GM19023 (cell line): Measurements from ENCODE around the gene IP6K3.

Source experiments
- ATAC-seq: cut with Tn5 transposase; IDR thresholded peaks from one replicate; pipeline ENCODE4 v1.9.1; 2021; ENCODE audit warnings: mild to moderate bottlenecking, moderate library complexity; ENCODE audit not compliant: unreplicated experiment

Gene IP6K3

GRCh38 chr6:33709605-33710295 is 37.0 kb downstream of the IP6K3 start:
- ATAC-seq, result no peak

DNA sequence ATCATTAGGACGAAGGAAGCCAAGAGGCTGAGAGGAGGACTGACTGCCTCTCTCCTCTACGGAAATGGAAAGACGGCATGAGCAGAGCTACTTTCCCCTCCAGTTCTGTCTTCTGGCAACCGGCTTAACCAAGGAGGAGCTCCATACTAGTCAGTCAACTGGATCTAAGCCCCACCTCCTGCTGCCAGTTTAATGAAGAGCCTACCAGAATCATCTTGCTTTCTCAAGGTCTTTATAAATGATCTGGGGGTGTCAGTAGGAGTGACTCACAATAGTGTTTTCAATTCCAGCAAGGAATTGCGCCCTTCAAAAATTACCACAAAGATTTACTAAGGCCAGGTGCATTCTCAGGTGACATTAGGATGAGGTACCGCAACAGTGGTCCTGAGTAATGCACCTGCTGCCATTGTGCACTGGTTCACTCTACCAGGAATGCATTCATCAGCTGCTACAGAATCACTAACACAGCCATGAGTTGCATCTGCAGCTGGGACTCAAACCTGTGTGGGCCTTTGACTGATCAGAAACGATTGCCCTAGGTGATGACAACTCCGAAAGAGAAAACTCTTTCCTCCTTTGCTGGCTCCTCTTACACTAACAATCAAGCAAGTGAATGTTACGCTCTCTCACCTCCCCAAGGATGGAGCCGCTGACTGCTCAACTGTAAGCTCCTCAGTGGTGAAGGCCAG is 38.0 kb downstream of the IP6K3 start:
- ATAC-seq, result no peak

DNA sequence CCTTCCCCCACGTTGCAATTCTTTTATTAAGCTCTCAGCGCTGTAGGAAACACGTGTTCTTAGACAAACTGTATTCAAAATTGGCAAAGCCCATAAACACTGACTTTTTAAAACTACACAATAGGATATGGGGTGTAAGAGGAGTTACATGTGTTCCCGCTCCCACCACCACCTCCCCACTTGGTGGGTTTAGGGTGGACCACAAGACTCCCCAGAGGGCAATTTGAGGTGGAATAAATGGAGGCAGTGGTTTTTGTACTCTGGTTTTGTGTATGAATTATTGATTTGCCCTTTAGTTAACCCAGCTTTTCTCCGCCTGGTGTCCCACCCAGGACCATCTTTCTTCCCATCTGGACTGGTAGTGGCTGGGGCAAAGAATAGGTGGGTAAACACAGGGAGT is 38.9 kb downstream of the IP6K3 start:
- ATAC-seq, result no peak

DNA sequence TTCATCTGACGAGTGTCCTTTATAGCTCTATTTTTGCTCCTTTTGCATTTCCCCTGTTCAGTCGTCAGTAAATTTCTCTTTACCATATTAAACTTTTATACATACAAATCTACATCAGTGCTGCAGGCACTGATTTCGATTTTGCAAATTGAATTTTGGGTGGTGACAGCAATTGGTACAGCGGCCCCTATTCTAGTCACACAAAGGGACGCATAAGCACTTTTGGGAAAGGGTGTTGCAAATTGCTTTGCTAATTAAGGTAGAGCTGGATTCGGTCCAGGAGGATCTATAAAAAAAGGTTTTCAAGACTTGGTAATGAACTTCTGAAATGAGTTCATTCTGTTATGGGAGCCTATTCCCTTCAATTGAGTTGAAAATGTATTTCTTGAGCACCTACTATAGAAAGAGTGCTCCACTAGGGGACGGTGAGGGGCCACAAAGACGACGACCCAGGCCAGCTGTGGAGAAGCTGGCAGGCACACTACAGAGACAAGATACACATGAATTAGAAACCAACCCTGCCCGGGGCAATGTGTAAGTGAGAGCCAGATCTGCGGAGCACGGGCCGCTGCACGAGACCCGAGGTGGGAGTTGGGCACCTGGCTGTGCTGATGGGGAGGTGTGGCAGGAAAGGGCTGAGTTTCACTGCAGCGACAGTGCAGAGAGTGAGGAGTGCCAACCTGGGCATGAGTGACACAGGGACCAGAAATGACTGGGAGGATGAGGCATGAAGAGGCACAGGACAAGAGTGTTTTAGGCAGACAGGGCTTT is 40.6 kb downstream of the IP6K3 start:
- no peak for ATAC-seq

GRCh38 chr6:33705268-33705885 is 41.3 kb downstream of the IP6K3 start:
- no peak for ATAC-seq

DNA sequence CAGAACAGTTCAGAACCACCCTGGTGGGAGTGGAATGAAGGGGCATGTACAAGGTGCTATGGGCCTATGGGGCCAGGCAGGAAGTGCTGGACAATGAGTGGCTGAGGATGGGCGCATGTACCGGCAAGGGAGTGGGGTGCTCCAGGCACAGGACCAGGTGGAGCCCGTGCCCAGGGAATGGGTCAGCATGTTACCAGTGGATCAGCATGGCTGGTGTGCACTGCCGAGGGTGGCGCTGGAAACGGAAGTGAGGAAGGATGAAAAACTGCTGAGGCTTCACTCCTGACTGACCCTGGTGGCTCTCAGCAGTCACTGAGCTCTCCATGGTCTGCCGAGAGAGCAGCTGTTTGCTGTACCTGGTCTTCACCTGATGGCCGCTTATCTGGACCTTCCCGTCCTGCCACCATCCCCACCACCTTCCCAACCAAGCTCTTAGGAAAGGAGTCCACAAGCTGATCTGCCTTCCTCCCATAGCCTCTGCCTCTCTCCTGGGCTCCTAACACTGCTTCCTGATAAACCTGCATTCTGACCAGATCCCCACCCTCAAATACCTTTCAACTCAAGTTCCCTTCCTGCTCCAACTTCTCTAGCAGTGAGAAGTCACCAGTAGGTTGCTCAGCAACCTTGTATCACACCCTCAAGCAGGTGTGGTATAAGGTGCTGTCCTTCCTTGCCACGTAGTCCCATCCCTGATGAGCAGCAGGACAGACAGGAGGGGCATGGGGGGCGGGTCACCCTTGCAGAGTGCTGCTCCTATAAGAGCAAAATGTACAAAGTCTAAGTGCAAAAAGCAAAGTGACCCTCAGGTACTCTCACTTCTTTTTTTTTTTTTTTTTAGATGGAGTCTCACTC is 42.3 kb downstream of the IP6K3 start:
- no peak for ATAC-seq

GRCh38 chr6:33702345-33702977 is 44.2 kb downstream of the IP6K3 start:
- ATAC-seq, result no peak

- peak; percentile 59 for ATAC-seq
Observed at GRCh38 chr6:33700391-33701050, 46.2 kb downstream of the IP6K3 start.

DNA sequence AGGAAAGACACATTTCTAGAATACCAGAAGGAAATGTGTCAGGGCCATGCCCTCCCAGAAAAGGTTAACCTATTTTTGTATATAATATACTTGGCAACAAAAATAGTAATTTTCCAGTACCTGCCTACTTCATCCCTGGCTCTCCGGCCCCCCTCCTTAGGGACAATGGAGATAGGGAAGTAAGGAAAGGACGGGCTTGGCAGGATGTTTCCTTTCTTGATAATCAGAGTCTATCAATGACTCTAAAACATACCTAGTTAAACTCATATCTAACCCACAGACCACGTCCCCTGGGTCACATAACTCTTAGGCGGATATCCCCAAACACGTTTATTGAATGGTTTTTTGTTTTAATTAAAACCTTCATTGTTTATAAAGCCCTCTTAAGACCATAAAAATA is 47.0 kb downstream of the IP6K3 start:
- no peak for ATAC-seq

DNA sequence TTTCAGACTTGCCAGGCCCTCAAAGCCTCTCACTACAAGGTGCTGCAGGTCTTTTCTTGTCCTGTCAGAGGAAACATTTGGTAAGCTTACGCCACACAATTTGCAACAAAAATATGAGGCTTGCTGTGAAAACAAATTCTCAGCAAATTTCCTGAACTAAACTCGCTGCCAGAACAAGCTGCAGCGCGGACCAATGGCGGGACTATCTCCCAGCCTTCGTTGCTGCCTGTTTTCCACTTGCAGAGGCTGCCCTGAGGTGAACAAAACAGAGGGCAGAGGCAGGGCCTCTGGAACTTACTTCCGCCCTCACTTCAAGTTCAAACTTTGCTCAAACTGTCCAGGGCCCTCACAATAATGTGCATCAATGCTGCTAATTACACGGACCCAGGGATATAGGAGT is 47.6 kb downstream of the IP6K3 start:
- no peak for ATAC-seq

DNA sequence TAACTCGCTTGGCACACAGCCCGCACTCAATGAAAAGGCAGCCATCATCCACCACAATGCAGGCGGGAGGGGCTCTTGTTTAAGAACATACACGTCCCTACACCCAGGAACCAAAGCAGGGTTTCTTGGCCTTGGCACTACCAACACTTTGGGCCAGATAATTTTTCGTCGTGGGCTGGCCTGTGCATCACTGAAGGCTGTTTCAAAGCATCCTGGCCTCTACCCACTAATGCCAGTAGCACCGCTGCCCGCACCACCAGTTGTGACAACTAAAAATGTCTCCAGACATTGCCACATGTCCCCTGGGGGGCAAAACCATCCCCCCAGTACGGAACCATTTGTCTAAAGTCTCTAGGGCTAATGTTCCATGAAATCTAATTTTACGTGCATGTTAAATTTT is 48.2 kb downstream of the IP6K3 start:
- ATAC-seq, result no peak

- ATAC-seq, result no peak
Observed at GRCh38 chr6:33697845-33698244, 48.9 kb downstream of the IP6K3 start.

DNA sequence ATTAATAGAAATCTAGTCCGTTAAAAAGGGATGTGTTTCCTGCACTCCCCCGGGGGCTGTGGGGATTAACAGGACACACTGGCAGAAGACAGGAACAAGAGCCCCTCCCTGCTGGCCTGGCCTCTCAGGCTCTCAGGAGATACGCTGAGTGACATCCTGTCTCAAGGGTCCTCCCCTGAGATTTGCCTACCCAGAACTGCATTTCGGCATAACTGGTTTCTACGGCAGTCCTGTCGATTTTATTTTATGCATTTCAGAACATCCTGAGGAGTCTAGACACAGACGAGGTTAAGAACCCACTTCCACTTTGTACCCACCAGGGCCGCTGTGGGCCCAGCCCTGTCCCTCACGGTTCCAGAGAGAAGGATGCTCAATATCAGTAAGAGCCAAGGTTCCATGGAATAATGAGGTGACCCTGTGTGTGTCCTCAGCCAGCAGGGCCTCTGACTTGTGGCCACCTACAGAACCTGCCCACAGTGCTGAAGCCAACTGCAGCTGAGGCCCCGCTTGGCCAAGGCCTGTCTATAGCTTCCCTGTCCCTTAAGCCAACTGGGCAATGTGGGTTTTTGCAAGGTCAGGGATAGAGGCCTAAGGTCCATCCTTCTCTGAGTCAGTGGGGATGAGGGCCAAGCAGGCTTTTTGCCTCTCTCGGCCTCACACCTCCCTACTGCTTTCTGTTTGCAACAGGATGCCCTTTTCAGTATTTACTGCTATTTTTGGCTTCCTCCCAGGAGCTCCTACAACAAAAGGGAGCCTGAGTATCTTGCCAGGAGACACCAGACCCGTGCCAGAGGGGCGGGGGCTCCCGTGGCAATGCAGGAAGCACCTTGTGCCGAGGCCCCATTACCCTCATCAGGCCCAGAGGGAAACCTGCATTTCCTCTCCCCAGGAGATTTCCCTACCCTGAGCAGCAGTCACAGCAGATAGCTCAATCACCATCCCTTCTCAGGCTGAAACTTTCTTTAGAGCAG is 49.9 kb downstream of the IP6K3 start:
- no peak for ATAC-seq

DNA sequence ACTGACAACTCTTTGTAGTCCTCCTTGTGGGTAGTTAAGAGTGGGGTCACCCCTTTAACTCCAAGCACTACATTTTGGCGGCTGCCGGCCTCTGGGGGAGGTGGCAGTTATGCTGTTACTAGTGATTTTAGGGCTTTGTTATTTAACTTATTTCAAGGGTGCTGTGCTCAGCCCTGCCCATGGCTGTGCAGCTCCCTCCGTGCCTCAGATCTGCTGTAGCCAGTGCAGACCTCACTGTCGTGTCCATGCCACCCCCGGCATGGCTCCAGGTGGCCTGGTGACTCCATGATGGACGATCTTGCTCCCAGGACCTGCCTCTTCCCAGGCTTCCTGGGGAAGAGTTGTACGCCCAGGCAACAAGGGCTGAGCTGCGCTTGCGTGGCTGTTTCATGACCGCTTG is 50.6 kb downstream of the IP6K3 start:
- ATAC-seq, result no peak

DNA sequence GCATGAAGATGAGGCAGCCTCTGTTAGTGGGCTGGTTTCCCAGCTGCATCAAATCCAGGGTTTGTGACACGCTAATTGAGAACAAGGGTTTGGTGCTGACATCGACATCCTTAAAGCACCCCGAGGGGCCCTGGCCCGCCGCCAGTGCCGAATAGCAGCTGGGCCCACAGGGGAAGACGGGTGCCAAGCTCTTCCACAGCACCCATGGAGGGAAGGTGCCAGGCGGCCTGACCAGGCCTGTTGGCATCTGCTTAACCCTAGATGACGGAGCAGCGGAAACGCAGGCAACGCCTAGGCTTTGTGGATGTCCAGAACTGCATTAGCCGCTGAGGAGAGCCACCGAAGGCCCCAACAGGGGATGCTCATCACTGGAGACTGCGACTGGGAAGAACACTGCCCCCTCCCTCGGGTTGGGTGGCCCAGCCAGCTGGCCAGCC is 51.2 kb downstream of the IP6K3 start:
- ATAC-seq, result no peak

- no peak for ATAC-seq
Observed at GRCh38 chr6:33694977-33695376, 51.7 kb downstream of the IP6K3 start.

DNA sequence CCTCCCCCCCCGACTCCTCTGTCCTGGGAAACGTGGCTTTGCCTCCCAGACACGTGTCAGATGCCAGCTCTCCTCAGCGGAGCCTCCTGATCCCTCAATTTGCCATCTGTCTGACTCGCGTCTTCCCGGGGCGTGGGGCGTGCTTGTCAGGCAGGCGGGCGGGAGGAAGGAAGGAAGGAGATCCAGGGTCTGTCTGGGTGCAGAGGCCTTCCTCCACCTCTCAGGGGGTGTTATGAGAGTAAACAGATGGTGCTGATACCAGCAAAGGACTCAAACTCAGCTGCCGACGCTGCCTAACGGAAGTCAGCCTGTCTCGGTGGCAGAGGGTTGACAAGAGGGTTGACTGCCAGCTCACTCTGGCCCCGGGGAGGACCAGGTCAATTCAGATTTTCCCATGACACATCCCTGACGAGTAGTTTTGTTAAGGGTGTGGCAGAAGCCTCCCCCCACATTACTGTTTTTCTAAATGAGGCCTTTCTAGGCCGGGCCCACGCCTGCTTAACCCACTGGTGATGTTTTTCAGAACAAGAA is 52.2 kb downstream of the IP6K3 start:
- no peak for ATAC-seq
